Limb (tissue), 2 donors: ENCODE results near the gene ERCC6L2.
A peak's percentile ranks its signal among the peaks of the same experiment; 100 is the strongest.

ENCODE experiments used
- DNase-seq, 2 donors: peaks; one replicate each; pipeline ENCODE4 v3.0.0-alpha.2; 2016; ENCODE audit errors: extremely low spot score in 2 of 2

Gene ERCC6L2, protein sequence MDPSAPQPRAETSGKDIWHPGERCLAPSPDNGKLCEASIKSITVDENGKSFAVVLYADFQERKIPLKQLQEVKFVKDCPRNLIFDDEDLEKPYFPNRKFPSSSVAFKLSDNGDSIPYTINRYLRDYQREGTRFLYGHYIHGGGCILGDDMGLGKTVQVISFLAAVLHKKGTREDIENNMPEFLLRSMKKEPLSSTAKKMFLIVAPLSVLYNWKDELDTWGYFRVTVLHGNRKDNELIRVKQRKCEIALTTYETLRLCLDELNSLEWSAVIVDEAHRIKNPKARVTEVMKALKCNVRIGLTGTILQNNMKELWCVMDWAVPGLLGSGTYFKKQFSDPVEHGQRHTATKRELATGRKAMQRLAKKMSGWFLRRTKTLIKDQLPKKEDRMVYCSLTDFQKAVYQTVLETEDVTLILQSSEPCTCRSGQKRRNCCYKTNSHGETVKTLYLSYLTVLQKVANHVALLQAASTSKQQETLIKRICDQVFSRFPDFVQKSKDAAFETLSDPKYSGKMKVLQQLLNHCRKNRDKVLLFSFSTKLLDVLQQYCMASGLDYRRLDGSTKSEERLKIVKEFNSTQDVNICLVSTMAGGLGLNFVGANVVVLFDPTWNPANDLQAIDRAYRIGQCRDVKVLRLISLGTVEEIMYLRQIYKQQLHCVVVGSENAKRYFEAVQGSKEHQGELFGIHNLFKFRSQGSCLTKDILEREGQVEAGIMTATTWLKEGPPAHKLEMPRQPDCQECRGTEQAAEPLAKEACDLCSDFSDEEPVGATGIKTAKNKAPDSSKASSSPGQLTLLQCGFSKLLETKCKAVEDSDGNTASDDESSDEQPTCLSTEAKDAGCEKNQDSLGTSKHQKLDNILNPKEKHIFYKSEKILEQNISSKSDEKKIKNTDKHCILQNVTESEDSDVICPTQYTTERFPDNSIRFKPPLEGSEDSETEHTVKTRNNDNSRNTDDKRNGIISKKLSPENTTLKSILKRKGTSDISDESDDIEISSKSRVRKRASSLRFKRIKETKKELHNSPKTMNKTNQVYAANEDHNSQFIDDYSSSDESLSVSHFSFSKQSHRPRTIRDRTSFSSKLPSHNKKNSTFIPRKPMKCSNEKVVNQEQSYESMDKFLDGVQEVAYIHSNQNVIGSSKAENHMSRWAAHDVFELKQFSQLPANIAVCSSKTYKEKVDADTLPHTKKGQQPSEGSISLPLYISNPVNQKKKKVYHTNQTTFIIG (N-terminal part only)

DNA sequence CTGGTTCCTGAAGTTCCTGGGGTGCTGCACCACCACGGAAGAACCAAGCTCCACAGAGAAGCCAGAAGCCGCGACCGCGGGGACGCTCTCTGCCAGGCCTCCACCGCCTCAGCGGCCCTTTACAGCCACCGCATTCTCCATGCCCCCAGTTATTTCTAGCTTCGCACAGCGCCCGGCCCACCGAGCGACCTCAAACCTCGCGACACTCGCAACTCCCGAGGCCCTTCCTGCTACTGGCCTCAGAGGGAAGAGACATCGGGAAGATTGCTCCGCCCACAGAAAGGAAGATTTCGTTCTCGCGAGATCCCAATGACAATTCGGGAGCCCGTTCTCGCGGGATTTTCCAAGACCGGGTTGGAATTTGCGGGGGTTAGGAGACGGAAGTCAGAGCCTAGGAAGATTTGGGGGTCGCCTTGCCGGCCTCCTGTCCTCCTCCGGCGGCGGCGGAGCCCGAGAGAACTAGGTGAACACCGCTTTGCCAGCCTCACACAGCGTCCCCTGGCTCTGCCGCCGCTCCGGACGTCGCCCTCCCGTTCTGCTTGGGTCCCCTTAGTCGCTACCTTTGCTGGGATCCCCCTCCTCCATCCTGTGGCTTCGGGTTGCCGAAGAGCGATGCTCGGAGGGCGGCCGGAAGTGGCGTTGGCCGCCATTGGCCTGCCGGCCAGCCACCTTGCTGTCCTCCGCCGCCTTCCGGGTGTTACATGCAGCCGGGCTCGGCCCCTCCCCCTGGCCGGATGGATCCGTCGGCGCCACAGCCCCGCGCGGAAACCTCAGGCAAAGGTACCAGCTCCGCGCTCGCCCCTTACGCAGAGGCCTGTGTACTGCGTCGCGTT lies at the start of gene ERCC6L2:
Gene ERCC6L2, plus strand, starts transcription at position 387 of the 833 bp plus-strand sequence. Its CDS starts 348 bp downstream, at position 735.
- DNase-seq: peak; percentile 97 to 98

DNA sequence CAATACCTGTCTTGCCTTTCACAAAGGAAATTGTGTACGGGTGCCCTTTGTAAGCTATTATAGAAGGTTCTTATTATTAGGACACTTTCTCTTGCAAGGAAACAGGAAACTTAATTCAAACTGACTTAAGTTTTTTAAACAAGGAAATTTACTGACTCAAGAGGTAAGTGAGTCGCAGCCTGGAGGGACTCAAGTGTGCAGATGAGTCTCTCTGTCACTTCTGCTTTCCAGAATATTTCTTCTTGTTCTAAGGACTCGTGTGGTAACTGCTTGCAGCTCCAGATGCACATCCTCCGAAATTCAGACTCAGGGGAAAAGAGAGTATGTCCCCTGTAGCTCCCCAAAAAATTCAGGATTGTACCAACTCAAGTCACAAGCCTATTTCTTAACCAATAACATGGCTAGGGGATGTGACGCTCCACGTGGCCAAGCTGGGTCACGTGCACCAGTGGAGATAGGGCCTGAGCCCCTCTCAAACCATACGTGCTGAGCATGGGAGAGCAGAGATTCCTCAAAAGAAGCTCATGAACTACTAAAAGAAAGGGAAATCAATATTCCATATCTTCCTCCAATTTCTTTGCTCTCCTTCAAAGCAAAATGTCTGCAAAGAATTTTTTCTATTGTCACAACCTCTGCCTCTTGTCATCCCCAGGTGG lies 49.2 kb upstream of the ERCC6L2 start:
- no peak for DNase-seq

DNA sequence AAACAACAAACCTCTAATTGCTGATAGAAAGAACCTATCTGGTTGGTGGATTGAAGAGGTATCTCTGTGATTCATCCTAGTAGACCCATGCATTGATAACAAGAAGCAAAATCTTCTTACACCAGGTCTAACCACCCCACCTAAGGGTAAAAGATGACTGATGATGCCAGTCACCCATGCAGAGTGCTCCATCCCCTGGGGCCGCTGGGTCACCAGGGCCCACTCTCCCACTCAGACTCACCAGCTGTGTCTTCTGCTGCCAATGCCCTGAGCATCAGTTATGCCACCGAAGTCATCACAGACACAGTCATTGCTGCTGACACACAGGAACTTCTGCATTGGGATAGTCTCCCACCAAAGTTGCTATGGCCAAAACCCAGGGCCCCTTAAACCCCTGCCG lies 44.7 kb upstream of the ERCC6L2 start:
- no peak for DNase-seq

DNA sequence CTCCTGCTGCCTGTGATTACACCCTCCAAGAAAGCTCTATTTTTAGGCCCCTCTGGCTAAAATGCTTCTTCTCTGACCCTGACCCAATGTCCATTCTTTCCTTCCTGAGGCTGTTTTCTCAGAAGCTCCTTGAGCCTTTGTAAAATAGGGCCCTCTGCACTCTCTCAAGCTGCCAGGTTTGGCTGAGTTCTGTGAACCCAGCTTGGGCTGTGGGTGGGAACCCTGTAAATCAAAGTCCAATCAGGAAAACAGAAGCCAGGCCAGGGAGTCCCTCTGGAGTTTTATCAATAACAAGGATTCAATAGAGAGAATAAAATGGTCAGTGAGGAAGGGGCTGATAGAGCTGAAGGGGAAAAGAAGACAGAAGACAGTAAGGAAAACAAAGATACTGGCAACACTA lies 43.7 kb upstream of the ERCC6L2 start:
- no peak for DNase-seq

DNA sequence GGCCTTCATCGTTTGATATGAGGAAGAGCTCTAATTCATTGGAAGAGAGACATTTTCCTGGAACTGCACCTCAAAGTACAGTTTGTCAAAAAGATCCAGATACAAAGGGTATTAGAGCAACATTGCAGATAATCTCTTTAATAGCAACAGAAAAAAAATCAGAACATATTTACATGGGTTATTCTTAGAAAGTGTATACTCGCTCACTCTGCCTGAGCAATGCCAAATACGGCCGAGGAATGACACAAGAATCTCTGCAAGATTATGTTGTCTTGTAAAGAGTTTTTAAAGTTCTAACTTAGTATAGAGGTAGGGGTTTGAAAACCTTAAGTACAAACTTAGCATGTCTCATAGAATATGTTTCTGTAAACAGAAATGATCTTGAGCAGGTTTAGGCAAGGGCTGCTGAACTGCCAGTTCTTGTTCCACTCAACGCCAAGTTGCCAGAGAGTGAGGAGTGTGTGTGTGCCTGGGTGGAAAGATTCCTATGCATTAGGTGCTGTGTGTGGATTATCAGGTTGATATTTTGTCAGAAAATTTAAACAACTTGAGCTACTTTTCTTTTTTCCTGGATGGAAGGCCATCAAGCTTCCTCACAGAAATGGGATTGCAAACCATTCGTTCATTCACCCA lies 41.8 kb upstream of the ERCC6L2 start:
- DNase-seq: no peak

DNA sequence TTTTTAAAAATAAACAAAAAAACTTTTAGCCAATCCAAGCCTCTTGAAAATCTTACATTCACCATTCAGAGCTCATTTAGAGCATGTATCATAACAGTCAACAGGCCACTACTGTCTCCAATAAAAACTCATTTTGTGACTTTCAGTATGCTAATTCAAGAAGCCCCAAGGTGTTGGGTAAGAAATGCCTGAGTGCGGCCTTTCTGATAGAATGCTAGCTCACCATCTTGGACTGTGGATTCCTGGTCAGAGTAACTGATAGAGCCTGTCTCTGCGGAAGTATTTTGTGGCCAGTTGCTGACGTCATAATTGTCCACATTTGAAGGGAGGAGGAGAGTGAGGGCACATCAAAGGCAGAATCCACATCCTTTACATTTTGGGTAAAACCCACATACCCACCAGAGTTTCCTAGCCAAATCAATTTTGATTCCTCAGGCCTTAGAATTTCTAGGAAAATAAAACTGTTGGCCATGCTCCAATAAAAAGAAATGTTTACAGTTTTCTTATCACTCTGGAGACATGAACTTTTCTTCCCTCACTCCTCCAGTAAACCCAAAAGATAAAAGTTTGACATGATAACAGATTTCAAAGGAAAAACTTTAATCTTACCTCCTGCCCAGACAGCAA lies 41.1 kb upstream of the ERCC6L2 start:
- DNase-seq: no peak

DNA sequence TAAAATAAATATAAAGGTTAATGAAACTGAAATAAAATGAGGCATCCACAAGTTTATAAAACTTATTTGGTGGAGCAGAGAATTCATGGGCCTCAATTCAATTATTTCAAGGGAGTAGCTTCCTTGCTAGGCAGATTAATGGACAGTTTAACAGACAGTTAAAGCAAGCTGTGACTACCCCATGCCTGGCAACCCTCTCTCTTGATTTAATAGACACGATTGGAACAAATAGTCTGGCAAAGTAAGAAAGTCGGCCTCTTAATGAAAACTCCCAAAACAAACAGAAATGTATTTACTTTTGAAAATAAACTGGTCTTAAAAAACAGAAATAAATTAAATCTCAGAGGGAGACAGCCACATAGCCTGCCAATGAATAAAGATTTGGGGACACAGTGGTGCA lies 40.1 kb upstream of the ERCC6L2 start:
- no peak for DNase-seq

DNA sequence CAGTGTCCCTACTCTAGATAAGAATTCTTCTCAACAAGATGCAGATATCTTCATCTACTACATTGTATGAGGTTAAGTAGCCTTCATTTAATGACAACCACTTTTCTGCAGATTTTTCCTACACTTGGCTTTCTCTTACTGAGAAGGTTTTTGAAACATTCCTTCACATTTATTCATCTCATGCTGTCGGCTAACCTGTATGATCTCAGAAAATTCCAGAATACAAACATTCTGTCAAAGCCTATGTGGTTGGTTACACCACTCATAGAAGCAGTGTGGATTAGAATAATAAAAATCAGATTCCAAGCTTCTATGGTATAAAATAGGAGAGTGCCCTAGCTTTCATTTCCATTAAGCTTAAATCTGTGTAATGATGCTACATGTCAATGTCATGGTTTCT lies 39.4 kb upstream of the ERCC6L2 start:
- no peak for DNase-seq

DNA sequence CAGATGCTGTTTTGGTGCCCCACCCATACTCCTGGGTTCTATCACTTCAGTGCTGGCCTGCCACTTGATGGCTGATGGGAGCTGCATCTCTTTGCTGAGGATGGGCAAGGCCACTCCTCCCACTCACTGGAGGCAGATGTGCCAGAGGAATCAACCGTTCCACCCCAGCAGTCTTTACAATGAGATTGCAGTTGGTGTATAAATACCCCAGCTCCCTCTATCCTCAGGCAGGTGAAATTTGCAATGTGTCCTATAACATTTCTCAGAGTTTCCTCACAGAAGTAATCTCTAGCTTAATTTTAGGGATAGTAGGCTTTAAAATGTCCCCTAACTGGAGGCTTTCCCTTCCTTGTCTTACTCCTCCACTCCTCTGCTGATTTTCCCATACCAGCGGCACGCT lies 36.5 kb upstream of the ERCC6L2 start:
- no peak for DNase-seq

DNA sequence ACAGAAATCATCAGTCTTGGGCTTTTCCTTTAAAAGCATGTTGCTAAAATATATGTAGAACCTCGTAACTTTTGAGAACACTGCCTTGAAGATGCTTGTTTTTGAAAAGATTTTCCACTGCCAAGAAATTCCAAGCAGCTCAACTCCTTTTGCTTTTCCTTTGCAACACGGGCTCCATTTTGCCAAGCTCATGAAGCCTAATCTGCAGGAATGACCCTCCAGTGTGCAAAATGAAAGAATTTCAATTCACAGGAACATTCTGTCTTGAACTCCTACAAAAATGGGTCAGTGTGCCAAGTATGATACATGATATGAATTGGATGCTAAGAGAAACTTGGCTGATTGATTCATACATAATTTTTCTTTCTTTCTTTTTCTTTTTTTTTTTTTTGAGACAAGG lies 35.4 kb upstream of the ERCC6L2 start:
- no peak for DNase-seq

DNA sequence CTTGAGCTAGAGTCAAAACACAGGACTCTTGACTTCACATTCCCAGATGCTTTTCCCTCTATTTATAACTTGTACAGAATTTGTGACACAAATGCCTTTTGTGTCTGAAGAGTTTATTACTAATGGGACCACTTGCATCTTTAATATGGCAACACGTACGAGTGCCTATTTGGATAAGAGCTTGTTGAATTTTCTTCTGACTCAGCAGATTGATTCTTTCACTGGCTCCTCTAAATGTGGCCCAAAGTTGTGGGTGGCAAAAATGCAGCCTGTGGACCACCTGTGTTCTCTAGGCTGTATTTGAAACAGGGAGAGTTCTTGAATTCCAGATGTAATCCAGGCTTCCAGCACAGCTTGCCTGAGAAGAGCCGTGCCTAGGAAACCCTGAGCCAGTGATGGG lies 34.1 kb upstream of the ERCC6L2 start:
- DNase-seq: no peak

DNA sequence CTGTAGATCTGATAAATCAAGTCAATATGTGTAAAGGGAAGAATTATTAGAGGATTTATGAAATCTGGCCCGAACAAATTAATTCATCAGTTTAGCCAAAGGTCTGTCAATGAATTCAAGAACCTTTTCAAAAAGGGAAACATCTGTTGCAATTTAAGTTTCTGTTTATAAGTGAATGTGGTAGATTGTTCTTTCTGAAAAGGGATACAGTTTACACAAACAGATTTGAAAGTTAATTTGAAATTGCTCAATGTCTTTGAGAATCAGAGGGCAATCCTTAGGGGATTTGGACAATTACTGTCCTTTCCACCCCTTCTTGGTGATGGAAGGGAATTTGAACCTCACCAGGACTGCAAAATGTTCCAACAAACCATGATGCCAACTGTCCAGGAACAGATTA lies 29.7 kb upstream of the ERCC6L2 start:
- no peak for DNase-seq

DNA sequence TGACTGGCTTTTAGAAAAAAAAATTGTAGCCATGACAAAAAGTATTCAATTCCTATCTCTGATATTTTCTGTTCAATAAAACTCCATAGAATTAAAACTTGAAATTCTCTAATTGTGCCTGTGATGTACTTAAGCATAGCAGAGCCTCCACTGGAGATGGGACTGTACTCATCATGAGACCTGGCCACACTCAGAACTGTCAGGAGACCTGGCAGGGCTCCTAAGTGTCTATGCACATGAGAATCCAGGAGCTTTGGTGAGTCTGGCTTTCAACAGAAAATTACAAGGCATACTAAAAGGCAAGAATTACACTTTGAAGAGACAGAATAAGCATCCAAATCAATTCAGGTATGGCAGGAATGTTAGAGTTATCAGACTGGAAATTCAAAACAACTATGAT lies 26.7 kb upstream of the ERCC6L2 start:
- DNase-seq: no peak

DNA sequence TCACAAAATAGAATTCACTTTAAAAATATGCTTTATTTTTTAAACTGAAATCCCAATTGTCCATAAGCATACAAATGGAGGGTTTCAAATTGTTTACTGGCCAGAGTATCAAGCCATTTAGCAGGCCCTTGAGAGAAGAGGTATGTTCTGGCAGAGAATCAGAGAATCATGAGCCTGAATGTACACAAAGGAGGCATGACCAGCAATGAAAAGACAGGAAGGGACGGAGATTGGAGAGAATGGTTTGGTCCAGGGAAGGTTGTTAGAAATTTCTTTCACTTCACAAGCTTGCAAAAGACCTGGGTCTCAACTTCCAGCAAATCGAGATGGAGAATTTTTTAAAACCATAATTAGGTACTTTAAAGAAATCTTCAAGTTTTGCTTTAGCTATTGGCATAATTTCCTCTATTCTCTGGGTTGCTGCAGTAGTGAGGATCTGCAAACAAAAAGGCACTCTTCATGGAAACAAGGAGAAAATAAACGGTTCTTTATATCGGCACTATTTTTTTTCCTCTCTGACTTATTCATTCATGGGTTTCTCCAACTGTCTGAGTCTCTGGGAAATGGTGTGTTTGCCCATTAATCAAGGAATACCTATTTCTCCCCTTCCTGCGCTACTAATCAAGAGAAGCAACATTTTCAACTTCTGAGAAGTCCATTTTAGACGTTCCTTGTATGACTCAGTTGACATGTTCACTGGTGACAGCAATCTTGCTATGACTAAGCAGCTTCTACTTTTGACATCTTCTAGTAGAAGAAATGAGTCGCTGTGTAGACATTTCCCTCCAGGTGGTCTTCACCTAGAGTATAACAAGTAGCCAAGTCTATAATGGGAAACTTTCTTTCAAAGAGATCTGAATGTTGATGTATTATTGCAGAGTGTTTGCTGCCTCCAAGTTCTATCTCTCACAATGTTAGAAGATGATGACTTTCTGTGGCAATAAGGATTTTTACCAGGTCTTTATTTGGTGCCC lies 23.1 kb upstream of the ERCC6L2 start:
- no peak for DNase-seq

DNA sequence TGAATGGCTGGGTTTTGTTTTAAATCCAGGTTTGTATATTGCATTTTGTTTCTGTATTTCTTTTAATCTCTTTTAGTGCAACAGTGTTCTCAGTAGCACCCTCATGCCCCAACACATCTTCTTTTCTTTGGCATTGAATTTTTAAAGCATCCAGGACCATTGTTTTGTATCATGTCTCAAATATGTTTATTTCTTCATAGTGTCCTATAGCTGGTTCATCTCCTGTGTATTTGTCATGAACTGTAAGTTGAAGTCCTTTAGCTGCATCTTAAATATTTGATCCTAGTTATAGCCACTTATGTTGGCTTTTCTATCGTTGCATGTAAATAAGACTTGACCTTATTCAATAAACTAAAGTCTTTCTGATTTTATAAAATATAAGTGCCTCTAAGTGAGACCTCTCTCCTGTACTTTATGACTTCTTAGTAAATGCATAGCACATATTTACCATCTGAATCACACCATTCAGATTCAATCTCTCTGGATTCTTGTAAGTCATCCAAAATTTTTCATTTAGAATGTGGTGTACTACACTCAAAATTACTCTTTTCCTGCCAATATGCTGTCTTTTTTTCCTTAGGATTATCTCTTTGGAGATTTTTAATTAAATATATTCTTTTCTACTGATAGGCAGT lies 21.0 kb upstream of the ERCC6L2 start:
- DNase-seq: no peak

DNA sequence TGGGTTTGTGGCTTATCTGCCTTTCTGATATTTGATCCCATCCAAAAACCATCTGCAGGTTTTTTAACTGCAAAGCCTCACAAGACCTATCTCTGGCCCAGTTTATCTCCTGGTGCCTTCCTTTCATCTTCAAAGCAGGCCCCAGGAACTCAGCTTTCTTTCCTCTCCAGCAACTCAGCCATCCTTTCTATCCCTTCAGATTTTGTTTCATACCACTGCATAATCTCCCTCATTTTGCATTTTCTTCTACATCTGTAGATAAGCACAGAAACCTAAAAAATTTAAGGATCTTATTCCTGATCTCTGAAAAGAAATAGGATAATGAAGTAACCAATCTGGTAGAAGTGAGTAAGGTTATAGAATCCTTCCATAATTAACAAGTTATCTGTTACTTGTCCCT lies 19.5 kb upstream of the ERCC6L2 start:
- no peak for DNase-seq

DNA sequence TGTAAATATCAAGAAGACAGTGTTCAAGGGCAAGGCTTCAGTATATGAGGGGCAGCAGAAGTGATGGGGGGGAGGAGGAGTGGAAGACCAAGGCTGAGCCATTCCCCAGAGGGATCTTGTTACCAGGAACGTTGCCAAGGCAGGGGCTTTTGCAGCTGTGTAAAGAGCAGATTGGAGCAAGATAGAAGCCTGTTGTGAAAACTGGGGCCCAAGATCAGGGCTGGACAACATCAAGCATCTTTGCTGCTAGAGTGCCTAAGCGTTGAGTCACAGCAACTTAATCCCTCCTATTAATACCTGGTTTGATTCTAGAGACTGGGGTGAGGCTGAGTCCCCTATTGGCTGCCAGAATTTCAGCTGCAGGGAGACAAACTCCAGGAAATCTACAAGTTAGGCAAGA lies 18.4 kb upstream of the ERCC6L2 start:
- peak; percentile 60 to 71 for DNase-seq

DNA sequence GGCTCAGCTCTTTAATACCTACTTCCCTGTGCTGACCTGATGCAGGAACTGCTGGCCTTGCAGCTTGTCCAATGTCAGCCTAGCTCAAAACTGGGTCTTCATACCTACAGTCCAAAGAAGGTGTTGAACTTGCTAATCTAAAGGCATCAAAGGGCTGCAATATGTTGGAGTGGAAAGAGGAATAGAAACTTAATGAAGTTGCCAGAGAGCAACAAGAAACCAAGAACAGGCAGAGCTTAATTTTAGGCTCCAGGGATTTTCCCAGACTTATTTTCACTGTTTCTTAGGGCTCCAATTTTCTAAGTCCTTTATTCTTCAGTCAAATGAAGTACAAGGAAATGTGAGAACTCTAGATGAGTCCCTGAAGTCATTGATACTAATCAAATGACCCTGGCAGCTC lies 17.6 kb upstream of the ERCC6L2 start:
- no peak for DNase-seq
